Activated effector memory CD4-positive, alpha-beta T cell treated with anti-CD3 and anti-CD28 coated beads, Interleukin-2, amount 50 U/mL, for 16 hours (primary cell): ENCODE results near the gene CARD19.

Experiments
- DNase-seq: peaks from one replicate; pipeline ENCODE4 v3.0.0-alpha.2; 2020

CARD19 gene

GRCh38 chr9:93107825-93108161, 11.8 kb downstream of the CARD19 start:
- DNase-seq = no peak

DNA sequence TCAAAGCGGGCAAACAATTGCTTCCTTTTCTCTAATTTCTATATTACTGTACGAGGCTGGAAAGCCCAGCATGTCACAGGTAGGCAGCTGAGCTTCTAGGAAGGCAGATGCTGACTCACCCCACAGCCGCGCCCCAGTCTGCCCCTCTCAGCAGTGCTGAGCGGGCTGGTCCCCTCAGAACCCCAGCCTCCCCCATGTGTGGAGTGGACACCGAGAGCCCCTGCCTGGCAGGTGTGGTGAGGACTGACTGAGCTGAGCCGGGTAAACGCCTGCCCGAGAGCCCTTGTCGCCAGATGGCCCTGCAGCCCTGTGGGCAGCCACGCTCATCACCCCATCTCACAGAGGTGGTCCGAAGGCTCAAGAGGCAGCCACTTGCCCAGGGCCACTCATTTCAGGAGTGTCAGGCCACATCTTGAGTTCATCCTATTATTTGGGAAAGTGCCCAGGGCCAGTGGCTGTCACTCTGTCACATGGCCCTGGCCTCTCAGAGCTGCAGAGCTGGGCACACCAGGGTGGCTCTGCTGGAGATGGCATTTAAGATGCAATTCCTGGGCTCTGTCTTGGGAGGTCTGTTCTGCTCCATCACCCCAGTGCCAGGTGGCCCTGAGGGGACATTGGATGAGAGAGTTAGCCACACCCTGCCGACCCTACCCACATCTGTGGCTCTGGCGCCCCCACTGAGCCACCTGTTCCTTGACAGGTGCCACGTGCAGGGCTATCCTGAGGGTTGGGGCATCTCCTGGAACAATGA, 12.4 kb downstream of the CARD19 start:
- peak; percentile 83 for DNase-seq

- peak; percentile 53 for DNase-seq
Observed at GRCh38 chr9:93110311-93110855, 14.4 kb downstream of the CARD19 start.

- DNase-seq = peak; percentile 42
Observed at GRCh38 chr9:93111001-93111370, 15.0 kb downstream of the CARD19 start.

DNA sequence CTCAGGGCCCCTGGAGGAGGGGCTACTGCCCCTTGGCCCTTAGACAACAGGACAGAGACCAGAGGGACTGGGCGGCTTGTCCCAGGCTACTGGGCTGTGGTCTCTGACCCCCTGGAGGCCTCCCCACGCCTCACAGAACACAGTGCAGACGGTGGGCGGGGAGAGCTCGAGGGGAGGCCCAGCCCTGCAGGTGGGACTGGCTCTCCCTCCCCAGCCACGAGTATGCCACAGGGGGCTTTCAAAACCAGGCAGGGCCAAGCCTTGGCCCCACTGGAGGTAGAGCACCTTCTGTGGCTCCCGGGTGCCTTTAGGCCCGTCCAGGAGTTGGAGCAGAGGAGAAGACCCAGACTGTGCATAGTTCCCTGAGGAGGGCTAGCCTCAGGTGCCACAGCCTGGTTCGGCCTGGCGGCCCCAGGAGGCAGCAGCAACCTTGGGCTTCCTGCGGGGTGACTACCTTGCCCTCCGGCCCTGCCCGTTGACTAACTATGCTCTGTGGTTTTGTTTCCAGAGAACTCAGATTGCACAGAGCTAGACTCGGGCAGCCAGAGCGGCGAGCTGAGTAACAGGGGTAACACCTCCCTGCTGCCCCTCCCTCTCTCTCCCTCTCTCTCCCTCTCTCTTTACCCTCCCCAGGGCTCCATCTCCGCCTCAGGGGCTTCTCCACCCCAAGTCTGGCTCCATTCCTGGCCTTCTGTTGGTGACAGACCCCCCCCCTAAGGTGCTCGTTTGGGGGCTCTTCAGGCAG, 15.5 kb downstream of the CARD19 start:
- peak; percentile 49 for DNase-seq

DNA sequence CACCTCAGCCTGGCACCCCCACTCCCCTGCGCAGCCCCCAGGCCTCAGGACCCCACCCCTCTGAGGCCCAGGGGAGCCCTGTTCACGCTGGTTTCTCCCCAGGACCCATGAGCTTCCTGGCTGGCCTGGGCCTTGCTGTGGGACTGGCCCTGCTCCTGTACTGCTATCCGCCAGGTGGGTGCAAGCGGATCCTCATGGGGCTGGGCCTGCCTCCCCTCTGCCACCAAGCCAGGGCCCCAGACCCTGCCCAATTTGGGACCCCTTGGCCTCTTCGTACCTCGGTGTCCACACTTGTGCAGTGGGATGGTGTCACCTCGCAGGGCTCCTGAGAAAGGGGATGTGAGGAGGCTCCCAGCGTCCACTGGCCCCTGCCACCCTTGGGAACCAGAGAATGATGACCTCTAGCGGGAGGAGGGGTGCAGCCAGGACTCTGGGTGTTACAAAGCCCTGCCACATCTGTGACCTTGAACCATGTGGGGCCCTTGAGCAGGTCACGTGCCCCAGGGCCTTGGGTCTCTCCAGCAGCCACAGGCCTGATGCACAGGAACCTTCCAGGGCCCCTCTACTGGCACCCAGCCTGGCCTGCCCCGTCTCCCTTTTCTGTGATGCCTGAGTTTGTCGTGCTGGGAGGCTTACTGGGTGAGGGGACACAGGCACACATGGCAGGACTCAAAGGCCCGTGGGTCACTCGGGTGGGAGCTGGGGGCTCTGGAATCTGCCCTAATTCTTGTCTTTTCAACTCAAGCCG, 16.3 kb downstream of the CARD19 start:
- peak; percentile 59 for DNase-seq

GRCh38 chr9:93112864-93113389, 16.9 kb downstream of the CARD19 start:
- peak; percentile 55 for DNase-seq

DNA sequence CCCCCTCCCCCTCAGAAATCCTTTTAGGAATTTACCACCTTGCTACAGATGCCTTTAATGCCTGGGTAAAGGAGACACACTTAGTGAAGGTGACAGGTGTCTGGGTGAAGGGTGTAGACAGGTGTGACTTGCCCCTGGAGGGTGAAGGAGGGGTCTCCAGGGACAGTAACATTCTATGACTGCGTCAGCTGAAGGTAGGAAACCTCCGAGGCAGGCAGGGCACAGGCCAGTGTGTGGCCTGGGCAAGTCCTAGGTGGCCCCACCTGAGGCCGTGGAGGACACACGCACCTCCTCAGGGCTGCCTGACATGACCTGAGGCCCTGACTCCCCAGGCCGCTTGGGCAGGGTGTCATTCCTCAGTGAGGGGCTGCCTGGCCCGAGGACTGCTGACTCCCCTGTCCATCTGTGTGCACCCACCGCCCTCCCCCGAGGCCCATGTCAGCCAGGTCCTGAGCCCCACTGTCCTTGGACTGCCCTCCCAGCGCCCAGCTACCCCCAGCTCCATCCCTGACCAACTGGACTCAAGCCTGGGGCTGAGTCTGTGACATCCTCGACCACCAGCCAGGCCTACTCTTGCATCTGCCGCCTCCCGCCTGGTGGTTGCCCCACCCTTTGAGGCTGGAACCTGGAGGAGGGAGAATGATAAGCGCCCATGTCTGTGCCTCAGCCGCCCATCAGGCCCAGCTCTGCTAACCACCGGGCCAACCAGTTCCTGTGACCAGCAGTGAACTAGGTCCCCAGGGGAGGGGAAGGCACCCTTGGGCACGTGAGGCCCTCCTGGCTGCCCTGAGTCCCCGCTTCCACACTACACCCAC, 18.4 kb downstream of the CARD19 start:
- DNase-seq = peak; percentile 57

DNA sequence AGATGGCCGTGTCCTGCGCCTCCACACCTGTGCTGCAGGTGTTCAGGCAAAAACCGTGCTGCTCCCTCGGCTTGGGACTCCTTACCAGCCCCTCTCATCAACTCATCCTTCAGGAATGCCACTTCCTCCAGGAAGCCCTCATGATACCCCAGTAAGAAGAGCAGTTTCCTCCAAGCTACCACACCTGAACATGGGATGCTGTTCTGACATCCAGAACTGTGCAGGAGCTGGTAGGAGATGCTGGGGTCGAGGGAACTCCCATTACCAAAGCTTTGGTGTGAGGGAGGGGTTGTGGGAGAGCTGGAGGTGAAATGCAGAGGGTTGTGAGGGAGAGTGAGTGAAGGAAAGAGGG, 18.9 kb downstream of the CARD19 start:
- DNase-seq = no peak

DNA sequence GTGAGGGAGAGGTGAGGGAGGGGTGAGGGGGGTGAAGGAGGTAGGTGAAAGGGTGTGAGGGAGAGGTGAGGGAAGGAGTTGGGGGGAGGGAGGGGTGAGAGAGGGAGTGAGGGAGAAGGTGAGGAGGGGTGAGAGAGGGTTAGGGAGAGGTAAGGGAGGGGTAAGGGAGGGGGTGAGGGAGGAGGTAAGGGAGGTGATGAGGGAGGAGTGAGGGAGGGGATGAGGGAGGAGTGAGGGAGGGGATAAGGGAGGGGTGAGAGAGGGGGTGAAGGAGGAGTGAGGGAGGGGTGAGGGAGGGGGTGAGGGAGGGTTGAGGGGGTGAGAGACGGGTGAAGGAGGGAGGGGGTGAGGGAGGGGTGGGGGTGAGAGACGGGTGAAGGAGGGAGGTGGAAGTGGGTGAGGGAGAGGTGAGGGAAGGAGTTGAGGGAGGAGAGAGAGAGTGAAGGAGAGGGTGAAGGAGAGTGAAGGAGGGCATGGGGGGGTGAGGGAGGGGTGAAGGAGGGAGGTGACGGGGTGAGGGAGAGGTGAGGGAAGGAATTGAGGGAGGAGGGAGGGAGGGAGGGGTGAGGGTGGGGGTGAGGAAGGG, 19.6 kb downstream of the CARD19 start:
- DNase-seq = peak; percentile 13

GRCh38 chr9:93116072-93116961, 20.3 kb downstream of the CARD19 start:
- DNase-seq = peak; percentile 62

GRCh38 chr9:93117521-93117920, 21.5 kb downstream of the CARD19 start:
- peak; percentile 55 for DNase-seq

DNA sequence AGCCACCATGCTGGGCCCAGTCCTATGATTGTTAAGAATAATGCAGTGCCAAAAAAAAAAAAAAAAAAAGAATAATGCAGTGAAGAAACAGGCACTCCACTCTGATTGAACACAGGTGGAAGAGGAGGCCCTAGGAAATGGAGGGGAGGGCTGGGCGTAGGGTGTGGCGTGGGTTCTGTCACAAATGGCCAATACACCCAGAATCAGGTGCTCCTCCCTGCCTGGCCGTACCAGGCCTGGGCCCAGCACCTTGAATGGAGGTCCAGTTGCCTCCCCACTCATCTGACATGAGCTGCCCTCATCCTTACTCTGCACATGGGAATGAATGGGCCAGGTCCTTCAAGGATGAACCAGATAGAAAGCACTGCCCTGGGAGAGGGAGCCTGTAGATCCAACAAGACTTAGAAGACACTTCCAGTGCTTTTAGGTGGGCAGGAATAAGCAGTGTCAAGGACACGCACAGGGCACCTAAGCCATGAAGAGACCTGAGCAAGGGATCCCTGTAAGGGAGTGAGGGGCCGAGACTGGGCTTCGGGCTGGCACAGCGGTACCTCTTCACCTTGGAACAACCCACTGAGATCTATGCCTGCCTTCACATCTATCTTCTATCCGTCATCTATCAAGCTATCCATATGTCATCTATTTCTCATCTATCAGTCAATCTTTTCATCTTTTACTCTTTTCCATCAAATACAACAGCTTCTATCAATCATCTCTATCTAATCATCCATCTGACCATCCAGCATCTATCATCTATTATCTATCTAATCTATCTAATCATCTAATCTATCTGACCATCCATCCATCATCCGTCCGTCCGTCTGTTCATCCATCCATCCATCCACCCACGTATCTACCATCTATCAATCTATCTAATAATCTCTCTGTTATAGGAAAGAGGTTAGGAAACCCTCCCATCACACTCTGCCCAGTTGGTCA, 22.2 kb downstream of the CARD19 start:
- peak; percentile 54 for DNase-seq

DNA sequence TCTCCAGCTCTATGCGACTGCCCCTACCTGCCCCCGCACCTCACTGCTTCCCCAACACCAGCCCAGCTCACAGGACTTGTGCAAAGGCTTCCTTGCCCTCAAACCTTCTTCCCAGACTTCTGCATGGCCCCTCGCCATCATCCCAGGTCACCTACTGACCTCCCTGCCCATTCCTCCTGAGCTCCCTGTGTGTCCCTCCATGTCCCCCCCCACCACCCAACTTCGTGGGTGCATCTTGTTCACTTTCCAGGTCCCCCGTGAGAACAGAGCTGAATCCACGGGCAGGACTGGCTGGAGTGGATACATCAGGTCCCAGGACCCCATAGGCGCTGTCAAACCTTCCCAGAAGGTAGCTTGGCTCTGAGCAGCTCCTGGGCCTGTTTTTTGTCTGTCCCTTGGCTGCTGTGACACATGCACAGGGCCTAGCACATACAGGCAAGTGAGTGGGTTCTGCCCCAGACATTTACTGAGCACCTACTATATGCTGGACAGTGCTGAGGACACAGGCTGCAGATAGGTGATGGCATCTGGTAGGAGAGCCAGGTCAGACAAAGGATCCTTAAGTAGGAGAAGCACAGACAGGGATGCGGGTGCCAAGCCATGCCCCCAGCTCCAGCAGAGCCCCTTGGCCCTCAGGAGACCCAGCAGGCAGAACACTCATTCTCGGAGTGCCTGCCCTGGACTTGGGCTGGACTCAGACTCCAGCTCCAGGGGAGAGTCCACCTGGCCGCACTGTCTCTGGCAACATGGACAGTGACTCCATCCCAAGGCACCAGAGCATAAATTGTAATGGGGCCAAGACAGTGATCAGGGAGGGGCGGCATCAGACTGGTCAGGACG, 23.1 kb downstream of the CARD19 start:
- DNase-seq = peak; percentile 59

- DNase-seq = no peak
Observed at GRCh38 chr9:93119703-93119952, 23.6 kb downstream of the CARD19 start.

DNA sequence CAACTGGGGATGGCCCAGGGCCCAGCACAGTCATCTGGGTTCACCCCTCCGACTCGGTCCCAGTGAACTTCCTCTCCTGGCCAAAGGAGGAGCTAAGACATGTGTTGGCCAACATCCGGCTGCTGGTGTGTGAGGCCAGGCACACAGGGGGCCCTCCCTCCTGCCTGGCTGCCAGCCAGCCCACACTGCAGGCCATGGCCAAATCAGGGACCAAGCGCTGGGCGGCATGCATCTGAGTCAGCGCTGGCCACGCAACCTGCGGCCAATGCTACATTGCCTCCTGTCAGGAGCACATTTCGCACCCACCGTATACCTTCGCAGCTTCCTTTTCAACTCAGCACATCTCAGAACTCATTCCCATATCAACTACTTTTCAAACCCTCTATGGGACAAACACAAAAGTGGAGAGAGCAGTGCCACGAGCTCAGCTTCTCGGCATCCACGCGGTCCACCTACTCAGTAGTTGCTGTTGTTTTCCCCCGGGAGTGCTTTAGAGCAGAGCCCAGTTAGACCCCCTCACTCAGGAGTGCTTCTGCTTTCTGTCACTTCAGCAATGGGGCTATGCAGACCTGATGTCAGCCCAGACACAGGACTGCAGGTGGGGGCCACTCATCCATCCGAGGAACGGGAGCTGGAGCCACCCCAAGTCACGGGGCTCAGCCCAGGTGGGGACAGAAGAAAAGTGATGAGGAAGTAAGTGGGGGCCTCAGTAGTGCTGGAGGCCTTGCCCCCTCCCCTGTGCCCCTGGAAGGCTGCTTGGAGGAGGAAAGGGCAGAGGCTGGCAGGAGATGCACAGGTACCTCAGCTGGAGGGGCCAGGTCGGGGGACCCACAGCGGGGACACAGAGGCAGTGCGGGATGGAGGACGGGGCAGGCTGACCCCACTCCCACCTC, 24.2 kb downstream of the CARD19 start:
- DNase-seq = peak; percentile 68

DNA sequence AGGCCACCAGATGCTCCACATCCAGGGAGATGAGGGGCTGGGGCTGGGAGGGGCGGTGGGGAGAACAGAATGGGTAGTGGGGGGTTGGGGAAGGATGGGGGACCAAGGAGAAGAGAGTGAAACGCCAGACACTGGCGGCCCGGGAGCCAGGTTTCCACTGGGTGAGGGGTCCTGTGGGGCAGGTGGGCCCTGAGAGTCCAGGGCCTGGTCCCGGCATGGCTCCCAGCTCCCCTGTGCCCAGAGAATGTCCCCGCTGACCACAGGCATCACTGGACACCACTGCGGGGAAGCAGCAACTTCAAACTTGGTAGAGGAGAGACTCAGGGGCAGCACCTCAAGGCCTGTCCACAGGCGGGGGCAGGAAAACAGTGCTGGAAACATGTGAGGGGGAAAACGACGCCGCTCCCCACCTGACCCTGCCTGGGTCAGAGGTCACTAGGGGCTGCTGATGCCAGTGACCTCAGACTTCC, 24.9 kb downstream of the CARD19 start:
- peak; percentile 42 for DNase-seq
